Measurements from ENCODE around the gene APBA1. TPM values are rescaled to one million over a fixed set of nuclear protein-coding genes. Genes with fewer than 3 reads are reported as not detected.

Gene APBA1
- total and polyA plus RNA-seq, 2 donors (not counting 3 experiments of a cell fraction or from before 2014, with no cell fraction given), result 6.1 to 11.3 TPM

DNA sequence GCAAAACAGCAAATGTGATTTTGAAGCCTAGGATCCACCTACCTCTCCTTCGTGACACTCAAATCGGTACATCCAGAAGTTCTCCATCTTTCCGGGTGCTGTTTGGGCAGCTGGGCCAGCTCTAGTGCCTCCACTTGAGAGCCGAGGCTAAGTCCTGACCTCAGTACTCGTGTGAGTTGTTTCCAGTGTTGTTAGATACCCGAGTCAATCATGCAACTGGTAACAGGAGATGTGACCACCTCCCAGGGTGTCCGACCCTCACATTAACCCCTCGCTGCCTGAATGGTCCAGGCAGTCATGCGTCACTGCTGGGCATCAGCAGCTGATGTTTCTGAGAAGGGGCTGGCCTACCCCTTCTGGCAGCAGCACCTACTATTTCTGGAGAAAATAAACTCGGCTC is 176.9 kb downstream of the APBA1 start:
- dilution Hi-C loops (cut with MboI; ENCODE audit: extremely low pct_ligation_motif_present, low sequenced_read_pairs) (no loop called here), intact Hi-C loops (cut with micrococcal nuclease) (loop anchor here (10.0 kb wide), 1 partner anchor 50 kb away; no protein-coding TSS in a partner anchor)
- H3K36me3 ChIP-seq (ENCODE audit: control insufficient read depth in 2 of 2, extremely low read depth in 1 of 2, insufficient read depth in 2 of 2, low read length in 2 of 2), result no peaks in the 10 kb centered on the region
- no peak overlapping the region for H3K4me2 ChIP-seq (ENCODE audit: insufficient read depth, low read length)
- H3K27ac ChIP-seq (ENCODE audit: insufficient read depth, low read depth, low read length), result no peak overlapping the region
- FAIRE-seq, result no peak
- no peak overlapping the region for H2AFZ ChIP-seq (ENCODE audit: low read depth, low read length)
- no peak for TF ChIP-seq POLR2A (IDR thresholded peaks at IDR 0.05; ENCODE audit: low read depth, low read length)
- no peak for TF ChIP-seq MYC (IDR thresholded peaks at IDR 0.05; ENCODE audit: low read depth, low read length)
- no peak for TF ChIP-seq POLR2AphosphoS5 (IDR thresholded peaks at IDR 0.05; ENCODE audit: insufficient read depth, low read depth, low read length)
- no peak for TF ChIP-seq GATA2 (IDR thresholded peaks at IDR 0.05; ENCODE audit: insufficient read depth, insufficient read length, low read depth, low read length)
- no peak for TF ChIP-seq EZH2 (IDR thresholded peaks at IDR 0.05; ENCODE audit: borderline replicate concordance, low read depth, low read length, severe bottlenecking)
- TF ChIP-seq, protein P1, sequence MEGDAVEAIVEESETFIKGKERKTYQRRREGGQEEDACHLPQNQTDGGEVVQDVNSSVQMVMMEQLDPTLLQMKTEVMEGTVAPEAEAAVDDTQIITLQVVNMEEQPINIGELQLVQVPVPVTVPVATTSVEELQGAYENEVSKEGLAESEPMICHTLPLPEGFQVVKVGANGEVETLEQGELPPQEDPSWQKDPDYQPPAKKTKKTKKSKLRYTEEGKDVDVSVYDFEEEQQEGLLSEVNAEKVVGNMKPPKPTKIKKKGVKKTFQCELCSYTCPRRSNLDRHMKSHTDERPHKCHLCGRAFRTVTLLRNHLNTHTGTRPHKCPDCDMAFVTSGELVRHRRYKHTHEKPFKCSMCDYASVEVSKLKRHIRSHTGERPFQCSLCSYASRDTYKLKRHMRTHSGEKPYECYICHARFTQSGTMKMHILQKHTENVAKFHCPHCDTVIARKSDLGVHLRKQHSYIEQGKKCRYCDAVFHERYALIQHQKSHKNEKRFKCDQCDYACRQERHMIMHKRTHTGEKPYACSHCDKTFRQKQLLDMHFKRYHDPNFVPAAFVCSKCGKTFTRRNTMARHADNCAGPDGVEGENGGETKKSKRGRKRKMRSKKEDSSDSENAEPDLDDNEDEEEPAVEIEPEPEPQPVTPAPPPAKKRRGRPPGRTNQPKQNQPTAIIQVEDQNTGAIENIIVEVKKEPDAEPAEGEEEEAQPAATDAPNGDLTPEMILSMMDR (IDR thresholded peaks at IDR 0.05; ENCODE audit: extremely low read depth in 1 of 2, insufficient read depth in 1 of 2, low read depth in 1 of 2, low read length in 2 of 2), result no peak
- TF ChIP-seq, protein P2, sequence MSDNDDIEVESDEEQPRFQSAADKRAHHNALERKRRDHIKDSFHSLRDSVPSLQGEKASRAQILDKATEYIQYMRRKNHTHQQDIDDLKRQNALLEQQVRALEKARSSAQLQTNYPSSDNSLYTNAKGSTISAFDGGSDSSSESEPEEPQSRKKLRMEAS (IDR thresholded peaks at IDR 0.05; ENCODE audit: insufficient read depth, insufficient read length), result no peak
- no peak for TF ChIP-seq JUN (IDR thresholded peaks at IDR 0.05; ENCODE audit: borderline replicate concordance, insufficient read depth, insufficient read length, low read depth)
- no peak for TF ChIP-seq FOS (IDR thresholded peaks at IDR 0.05; ENCODE audit: borderline replicate concordance, insufficient read depth, low read length)
- no peaks in the 10 kb centered on the region for H3K9me1 ChIP-seq (replicated peaks; ENCODE audit: control insufficient read depth, extremely low read depth, insufficient read depth, low read length)
- H3K9ac ChIP-seq (replicated peaks; ENCODE audit: extremely low read depth, insufficient read depth, low read length), result no peak overlapping the region
- H3K27me3 ChIP-seq (ENCODE audit: control insufficient read depth in 2 of 2, insufficient read depth in 2 of 2, low read length in 2 of 2), result no peaks in the 10 kb centered on the region
- H4K20me1 ChIP-seq (replicated peaks; ENCODE audit: control insufficient read depth, extremely low read depth, insufficient read depth, low read length), result no peaks in the 10 kb centered on the region
- ChIA-PET POLR2A (no interaction called here), CTCF (no interaction called here)
- H3K79me2 ChIP-seq (ENCODE audit: control insufficient read depth, insufficient read depth, low read length), result no peaks in the 10 kb centered on the region
- BruUV-seq (replicated peaks), result no TSS peak
- no peaks in the 10 kb centered on the region for H3K9me3 ChIP-seq (replicated peaks; ENCODE audit: control insufficient read depth, insufficient read depth, low read length)
- no peak overlapping the region for H3K4me3 ChIP-seq (replicated peaks in 1 of 3; ENCODE audit: insufficient read depth in 1 of 3, low read depth in 1 of 3, low read length in 3 of 3)
- H3K4me1 ChIP-seq (ENCODE audit: control insufficient read depth, extremely low read depth, insufficient read depth, low read length), result no peaks in the 10 kb centered on the region
- no peak for DNase-seq (ENCODE audit: low read depth, low spot score)
